Activated naive CD4-positive, alpha-beta T cell (primary cell): ENCODE results near the gene JARID2.
"Not testable (repeated sequence)": the region's sequence is repeated elsewhere in the genome, so short reads cannot be mapped to it uniquely, and the experiment has no call there.

Experiments
- DNase-seq, 4 experiments: peaks; one replicate each; lab custom pipeline; 2025; lab: John Stamatoyannopoulos, UW

JARID2 gene

DNA sequence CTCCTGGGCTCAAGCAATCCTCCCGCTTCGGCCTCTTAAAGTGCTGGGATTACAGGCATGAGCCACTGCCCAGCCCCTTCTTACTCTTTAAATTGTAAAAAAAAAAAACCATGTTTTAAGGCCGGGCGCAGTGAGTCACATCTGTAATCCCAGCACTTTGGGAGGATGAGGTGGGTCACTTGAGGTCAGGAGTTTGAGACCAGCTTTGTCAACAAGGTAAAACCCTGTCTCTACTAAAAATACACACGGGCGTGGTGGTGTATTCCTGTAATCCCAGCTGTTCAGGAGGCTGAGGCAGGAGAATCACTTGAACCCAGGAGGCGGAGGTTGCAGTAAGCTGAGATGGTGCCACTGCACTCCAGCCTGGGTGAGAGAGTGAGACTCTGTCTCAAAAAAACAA is 43.6 kb downstream of the JARID2 start:
- not testable (repeated sequence) for DNase-seq

DNA sequence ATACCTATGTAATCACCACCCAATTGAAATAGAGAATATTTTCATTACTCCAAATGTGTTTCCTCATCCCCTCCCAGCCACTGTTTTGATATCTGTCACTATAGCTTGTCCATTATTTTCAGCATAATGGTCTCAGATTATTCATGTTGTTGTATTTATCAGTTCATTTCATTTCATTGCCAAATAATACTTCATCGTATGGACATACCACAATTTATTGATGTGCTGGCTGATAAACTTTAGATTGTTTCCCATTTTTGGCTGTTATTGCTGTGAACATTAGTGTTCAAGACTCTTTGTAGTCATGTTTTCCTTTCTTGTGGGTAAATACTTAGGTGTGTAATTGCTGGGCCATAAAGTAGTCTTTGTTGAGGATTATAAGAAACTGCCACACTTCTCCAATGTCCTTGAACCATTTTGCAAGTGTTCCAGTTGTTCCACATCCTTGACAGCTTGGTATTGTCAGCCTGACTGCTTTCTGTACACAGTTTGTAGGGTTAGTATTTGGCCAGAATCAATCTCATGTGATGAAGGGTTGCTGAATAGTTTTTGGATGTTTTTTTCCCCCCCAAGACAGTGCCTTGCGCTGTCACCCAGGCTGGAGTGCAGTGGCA is 44.3 kb downstream of the JARID2 start:
- DNase-seq, result no peak

DNA sequence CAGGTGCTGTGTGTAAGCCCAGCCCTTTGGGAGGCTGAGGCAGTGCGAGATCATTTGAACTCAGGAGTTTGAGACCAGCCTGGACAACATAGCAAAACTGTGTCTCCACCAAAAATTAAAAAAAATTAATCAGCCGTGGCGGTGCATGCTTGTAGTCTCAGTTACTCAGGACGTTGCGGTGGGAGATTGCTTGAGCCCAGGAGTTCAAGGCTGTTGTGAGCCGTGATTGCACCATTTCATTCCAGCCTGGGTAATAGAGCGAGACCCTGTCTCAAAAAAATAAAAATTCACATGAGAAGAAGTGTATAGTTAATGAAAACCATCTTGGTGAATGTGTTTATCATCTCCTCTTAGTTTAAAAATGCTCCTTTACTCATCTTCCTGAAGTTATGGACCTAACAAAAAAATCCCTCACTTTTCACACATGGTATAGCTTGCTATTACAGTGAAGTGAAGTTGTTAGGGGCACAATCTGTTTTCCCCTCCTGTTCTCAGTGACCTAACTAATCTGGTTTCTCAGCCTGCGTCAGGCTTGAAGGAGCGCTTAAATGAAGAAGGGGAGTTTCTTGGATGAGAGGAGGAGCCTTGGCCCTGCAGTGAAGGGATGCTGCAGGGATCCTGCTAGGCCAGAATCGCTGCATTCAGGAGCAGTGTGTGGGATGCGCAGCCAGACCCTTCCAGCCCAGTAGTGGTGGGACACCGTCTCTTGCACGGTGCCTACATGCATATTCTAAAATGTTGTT is 45.3 kb downstream of the JARID2 start:
- no peak for DNase-seq

DNA sequence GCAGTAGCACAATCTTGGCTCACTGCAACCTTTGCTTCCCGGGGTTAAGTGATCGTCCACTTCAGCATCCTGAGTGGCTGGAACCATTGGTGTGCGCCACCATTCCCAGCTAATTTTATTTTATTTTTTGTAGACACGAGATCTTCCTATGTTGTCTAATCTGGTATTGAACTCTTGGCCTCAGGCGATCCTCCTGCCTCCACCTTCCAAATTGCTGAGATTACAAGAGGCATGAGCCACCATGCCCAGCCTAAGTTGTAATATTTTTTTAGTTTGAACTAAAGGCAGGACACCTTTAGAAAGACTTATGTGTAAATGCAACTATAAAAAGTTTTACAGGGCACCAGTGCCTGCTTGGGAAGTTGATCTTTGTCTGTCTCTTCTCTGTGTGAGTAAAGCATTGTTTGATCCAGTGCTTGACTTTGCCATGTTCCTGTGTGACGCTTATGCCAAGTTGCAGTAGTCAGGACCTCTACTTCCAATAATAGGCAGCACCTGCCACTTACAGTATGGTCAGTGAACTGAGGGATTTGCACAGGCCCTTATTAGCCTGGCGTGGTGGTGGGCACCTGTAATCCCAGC is 46.9 kb downstream of the JARID2 start:
- no peak for DNase-seq

DNA sequence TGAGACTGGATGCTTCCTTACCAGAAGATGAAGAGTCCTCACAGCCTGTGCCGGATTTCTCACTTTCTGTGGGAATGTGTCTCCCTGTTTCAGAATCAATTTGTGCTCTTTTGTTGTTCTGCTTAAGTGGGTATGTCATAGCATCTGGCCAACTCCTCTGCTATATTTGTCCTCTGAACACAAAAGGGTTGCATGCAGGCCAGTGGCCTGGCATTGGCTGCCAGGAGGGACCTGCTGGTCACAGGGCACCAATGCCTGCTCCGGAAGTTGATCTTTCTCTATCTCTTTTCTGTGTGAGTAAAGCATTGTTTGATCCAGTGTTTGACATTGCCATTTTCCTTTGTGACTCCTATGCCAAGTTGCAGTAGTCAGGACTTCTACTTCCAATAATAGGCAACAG is 47.8 kb downstream of the JARID2 start:
- no peak for DNase-seq

DNA sequence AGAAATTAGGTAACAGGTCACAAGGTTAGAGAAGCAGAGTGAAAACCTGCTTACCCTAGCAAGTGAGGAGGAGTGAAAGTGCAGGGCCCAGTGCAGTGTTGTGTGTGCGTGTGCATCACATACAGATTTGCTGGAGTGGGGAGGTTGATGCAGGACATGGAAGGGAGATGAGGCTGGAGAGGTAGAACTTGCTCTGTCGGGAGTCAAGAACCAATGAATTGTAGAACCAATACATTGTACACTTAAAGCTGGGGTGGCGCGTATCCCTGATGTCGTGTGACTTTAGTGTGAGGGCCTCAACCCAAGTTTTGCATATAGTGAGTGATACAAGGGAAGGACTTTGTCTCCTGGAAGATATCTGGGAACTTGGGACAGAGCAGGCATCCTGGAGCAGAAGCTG is 48.6 kb downstream of the JARID2 start:
- DNase-seq, result no peak

DNA sequence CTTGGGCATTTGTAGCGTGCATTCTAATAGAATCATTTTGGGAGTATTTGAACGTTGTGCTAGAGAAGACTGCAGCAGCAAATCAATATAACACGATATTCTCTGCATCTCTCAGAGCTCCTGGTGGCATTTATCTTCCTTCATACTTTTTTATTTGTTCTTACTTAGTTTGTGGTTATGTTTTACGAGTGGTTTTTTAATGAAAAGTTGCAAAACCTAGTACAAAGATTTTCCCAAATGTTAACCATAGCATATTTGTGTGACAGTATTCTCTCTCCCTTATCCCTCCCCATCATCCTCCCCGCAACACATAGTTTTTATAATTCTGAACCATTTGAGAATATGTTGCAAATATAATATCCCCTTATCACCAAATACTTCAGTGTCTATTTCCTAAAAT is 50.4 kb downstream of the JARID2 start:
- DNase-seq, result no peak

GRCh38 chr6:15296735-15297134 is 50.9 kb downstream of the JARID2 start:
- DNase-seq, result no peak

GRCh38 chr6:15297167-15297566 is 51.3 kb downstream of the JARID2 start:
- DNase-seq, result not testable (repeated sequence)

DNA sequence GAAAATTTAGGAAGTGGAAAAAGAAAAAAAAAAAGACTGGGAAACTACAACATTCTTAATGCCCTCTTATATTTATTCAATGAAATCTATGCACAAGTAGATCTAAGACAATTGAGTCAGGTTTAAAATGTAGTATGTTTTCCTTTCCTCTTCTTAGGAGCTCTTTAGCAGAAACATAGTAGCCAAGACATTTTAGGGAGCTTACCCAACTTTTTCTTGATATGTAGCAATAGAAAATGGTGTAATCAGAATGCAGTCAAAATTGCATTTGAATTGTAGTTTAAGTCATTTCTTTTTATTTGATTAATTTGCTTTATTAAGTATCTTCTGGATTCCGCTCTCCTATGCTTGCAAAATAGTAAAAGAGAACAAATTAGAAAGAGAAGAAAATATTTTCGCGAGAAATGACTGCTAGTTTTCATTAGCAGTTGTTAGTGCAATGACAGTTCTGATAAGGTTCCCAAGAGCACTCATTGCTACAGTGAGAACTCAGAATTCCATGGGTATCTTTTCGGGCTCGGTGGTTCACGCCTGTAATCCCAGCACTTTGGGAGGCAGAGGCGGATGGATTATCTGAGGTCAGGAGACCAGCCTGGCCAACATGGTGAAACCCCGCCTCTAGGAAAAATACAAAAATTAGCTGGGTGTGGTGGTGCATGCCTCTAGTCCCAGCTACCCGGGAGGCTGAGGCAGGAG is 52.2 kb downstream of the JARID2 start:
- no peak for DNase-seq

GRCh38 chr6:15299430-15300131 is 53.7 kb downstream of the JARID2 start:
- DNase-seq, result peak in 1 of 4 experiments; percentile 2

GRCh38 chr6:15301179-15302006 is 55.5 kb downstream of the JARID2 start:
- DNase-seq, result no peak

- DNase-seq, result no peak
These were observed 57.5 kb downstream of the JARID2 start for GRCh38 chr6:15303162-15303919.

- no peak for DNase-seq
These were observed 58.0 kb downstream of the JARID2 start for GRCh38 chr6:15303920-15304291.

- DNase-seq, result no peak
These were observed 58.6 kb downstream of the JARID2 start for GRCh38 chr6:15304337-15305042.

DNA sequence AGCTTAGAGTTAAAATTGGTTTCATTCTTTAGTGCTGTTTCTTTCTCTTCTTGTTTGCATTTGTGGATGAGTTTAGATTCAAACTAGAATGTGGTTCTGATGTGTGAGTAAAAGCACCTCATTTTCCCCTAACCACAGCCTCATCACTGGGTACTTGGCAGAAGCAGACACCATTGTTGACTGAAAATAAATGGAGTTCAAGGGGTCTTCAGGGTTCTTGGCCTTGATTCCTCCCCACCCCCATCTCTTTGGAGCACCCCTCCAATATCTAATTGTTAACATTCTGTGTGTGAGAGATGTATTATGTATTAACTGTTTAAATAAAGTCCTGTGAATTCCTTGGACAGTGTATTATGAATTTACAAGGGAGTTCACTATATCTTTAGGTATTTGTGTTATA is 59.6 kb downstream of the JARID2 start:
- no peak for DNase-seq

DNA sequence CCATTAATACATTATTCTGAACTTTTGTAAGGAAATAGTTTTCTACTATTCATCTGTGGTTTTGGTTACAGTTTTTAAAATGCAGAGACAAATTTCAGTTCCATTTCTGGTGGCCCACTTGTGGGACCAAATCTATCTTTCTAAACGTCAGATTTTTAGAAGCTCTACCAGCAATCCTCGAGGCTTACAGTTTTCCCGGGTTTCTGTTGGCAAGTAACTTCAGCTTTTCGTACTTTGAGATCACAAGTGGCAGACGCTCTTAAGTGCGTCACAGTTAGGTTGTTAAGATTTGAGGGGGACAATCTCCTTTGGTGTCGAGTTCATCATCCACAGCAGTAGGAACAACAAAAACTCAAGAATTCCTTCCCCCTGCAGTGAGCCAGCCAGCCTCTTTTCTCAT is 60.0 kb downstream of the JARID2 start:
- DNase-seq, result no peak

DNA sequence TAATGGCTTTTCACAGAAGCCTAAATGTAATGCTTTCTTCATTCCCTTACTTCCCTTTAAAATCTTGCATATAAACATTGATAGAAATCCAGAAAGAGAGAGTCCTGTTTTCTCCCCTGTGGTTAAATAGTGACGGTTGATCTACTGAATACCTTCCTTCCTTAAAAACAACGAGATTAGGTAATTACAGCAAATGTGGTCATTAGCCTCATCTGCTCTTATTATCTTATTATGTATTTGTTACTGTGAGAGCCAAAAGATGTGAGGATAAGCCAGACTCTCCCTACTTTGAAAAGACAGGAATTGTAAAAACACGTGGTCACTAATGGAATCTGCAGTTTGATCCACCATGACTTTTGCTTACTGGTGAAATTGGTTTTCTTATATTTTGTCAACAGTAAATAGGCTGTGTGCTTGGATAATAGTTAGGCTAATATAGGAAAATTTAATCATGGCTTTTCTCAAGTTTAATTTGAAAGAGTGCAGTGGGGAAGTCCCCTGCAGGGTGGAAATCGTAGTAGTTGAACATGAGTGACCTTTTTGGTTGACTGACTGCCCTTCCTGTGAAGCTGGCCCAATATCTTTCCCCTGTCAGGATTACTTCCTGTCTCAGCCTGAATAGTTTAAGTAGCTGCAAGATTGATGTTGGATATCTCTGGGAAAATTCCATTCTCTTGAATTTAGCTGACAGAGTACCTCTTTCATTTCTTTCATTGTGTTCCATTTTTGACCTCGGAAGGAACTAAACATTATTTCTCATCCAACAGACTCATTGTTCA is 62.8 kb downstream of the JARID2 start:
- DNase-seq, result no peak

DNA sequence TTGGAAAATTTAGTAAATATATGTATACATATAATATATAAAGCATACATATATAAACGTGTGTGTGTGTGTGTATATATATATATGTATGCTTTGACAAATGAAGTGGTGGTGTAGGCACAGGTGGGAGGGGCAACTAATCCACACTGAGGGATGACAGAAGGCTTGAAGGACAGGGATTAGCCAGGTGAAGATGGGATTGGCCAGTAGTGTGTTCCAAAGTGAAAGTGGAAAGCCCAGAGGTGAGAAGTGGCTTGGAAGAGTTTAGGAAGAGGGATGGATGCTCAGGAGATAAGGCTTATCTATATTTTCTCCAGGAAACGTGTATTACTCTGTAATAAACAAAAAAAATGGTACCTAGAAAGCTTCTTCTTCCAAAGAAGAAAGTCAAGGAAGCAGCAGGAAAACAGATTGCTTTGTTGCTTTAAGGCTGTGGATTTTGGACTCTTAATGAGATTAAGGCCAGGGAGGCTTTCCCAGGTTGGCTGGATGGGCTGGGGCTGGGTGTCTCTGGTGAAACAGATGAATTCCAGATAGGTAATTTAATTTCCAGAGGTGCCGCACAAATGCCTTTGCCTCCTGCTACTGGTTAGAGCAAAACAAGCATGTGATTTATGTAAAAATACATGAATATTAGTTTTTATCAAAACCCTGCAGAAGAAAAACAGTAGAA is 63.9 kb downstream of the JARID2 start:
- no peak for DNase-seq
